Measurements from ENCODE around the gene ZNF324.

DNA sequence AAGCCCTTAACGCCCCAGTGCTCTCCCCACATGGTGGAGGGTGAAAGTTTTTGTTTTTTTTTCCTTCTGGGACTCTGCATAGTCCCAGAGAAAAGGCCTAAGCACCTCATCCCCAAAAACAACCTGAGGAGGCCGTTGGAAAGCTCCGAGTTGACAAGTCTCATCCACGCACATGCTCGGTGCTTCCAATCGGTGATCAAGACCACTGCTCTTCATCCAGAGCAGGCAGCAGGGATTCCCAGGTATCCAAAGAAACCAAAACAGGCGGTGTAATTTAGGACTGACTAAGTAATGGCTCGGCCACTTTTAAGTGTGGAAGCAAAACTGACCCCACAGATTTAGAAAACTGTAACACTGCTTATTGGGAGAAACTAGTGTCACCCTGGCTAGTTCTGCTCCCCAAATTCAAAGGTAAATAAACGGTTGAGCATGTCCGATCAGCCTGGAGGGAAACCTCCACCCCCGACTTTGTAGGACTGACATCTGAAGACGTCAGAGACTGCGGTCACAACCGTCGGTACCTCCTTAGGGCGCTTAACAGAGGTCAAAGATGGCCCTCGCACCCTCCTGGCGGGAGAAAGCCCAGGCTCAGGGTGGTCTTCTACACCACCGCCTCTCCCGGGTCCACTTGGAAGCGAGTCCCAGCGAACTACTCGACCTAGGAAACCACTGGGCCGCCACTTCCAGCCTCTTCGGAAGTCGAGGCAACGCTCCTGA, 8.3 kb downstream of the ZNF324 start:
- TF ChIP-seq, protein P1, sequence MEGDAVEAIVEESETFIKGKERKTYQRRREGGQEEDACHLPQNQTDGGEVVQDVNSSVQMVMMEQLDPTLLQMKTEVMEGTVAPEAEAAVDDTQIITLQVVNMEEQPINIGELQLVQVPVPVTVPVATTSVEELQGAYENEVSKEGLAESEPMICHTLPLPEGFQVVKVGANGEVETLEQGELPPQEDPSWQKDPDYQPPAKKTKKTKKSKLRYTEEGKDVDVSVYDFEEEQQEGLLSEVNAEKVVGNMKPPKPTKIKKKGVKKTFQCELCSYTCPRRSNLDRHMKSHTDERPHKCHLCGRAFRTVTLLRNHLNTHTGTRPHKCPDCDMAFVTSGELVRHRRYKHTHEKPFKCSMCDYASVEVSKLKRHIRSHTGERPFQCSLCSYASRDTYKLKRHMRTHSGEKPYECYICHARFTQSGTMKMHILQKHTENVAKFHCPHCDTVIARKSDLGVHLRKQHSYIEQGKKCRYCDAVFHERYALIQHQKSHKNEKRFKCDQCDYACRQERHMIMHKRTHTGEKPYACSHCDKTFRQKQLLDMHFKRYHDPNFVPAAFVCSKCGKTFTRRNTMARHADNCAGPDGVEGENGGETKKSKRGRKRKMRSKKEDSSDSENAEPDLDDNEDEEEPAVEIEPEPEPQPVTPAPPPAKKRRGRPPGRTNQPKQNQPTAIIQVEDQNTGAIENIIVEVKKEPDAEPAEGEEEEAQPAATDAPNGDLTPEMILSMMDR (conservative IDR thresholded peaks at IDR 0.05; ENCODE audit: low read depth, low read length): no peak
- no peak for TF ChIP-seq RAD21 (IDR thresholded peaks at IDR 0.05; ENCODE audit: low read length)
- TF ChIP-seq RCOR1 (IDR thresholded peaks at IDR 0.05; ENCODE audit: insufficient replicate concordance, low read length): no peak
- TF ChIP-seq CEBPB (IDR thresholded peaks at IDR 0.05; ENCODE audit: low read depth, low read length): no peak
- no peak for TF ChIP-seq FOS (IDR thresholded peaks at IDR 0.05; ENCODE audit: low read depth, low read length)
- TF ChIP-seq POLR2A (IDR thresholded peaks at IDR 0.05; ENCODE audit: low read depth, low read length): no peak; the same call in 1 of the 2 replicates
- TF ChIP-seq SMC3 (IDR thresholded peaks at IDR 0.05; ENCODE audit: low read depth, low read length): no peak
- TF ChIP-seq BHLHE40 (IDR thresholded peaks at IDR 0.05; ENCODE audit: low read depth, low read length): no peak
- TF ChIP-seq MAZ (IDR thresholded peaks at IDR 0.05; ENCODE audit: borderline replicate concordance, low read depth, low read length): no peak
- TF ChIP-seq, protein P2, sequence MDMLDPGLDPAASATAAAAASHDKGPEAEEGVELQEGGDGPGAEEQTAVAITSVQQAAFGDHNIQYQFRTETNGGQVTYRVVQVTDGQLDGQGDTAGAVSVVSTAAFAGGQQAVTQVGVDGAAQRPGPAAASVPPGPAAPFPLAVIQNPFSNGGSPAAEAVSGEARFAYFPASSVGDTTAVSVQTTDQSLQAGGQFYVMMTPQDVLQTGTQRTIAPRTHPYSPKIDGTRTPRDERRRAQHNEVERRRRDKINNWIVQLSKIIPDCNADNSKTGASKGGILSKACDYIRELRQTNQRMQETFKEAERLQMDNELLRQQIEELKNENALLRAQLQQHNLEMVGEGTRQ (IDR thresholded peaks at IDR 0.05; ENCODE audit: low read depth, low read length): 0 out of 2 replicates have a peak, but pooled peaks have one; percentile 1
- TF ChIP-seq RFX5 (IDR thresholded peaks at IDR 0.05; ENCODE audit: low read depth, low read length): no peak
- no peak for TF ChIP-seq NFE2L2 (IDR thresholded peaks at IDR 0.05; ENCODE audit: low read depth, low read length)
